Brain microvascular endothelial cell (primary cell): ENCODE data around the gene RPL27A.

Experiments used
- DNase-seq: peaks from one replicate; pipeline ENCODE4 v3.0.0-alpha.2; 2020
- H3K27ac ChIP-seq: fragments of 250-450 bp; sonication (Bioruptor Pico); 2 replicates; pipeline ENCODE4 v1.5.1; 2020; ENCODE audit warnings: mild to moderate bottlenecking, moderate library complexity
- H3K27me3 ChIP-seq: fragments of 250-450 bp; sonication (Bioruptor Pico); replicated peaks from 2 replicates; pipeline ENCODE4 v1.5.1; 2020; ENCODE audit warnings: mild to moderate bottlenecking
- H3K36me3 ChIP-seq: fragments of 250-450 bp; sonication (Bioruptor Pico); replicated peaks from 2 replicates; pipeline ENCODE4 v1.5.1; 2020; ENCODE audit warnings: mild to moderate bottlenecking
- H3K4me3 ChIP-seq: 2 replicates; pipeline ENCODE4 v1.5.1; 2011; ENCODE audit warnings: low read depth, mild to moderate bottlenecking, control low read depth, low read length, moderate library complexity
- CTCF ChIP-seq: IDR thresholded peaks from 2 replicates; pipeline ENCODE4 v1.5.1; 2011; ENCODE audit warnings: low read depth, mild to moderate bottlenecking, moderate library complexity, low read length, control low read depth, inconsistent platforms; ENCODE audit errors: missing control alignments
- in situ Hi-C: cut with HindIII; loops from 2 replicates; pipeline ENCODE4 v1.10.0; 2017; ENCODE audit warnings: low sequenced_read_pairs, low pct_ligation_motif_present

RPL27A gene

GRCh38 chr11:8706673-8707432 is 24.3 kb downstream of the RPL27A start:
- Histone ChIP-seq H3K4me3 (no peak overlapping the region), H3K36me3 (peaks cover 2% of the 10 kb centered on the region), H3K27ac (no peak overlapping the region), H3K27me3 (no peaks in the 10 kb centered on the region)
- no peak for TF ChIP-seq CTCF
- no peak for DNase-seq
- in situ Hi-C loops, result no loop called here

- DNase-seq, result no peak
- in situ Hi-C loops, result no loop called here
- no peak overlapping the region for H3K4me3 ChIP-seq
- H3K36me3 ChIP-seq, result peaks cover 2% of the 10 kb centered on the region
- TF ChIP-seq CTCF, result no peak
- H3K27ac ChIP-seq, result no peak overlapping the region
- no peaks in the 10 kb centered on the region for H3K27me3 ChIP-seq
Measured at GRCh38 chr11:8707541-8708191, 25.1 kb downstream of the RPL27A start.

- H3K4me3 ChIP-seq, result no peak overlapping the region
- no peak for DNase-seq
- no peak overlapping the region for H3K27ac ChIP-seq
- in situ Hi-C loops, result no loop called here
- TF ChIP-seq CTCF, result no peak
- peaks cover 2% of the 10 kb centered on the region for H3K36me3 ChIP-seq
- H3K27me3 ChIP-seq, result no peaks in the 10 kb centered on the region
Measured at GRCh38 chr11:8709002-8709672, 26.5 kb downstream of the RPL27A start.

GRCh38 chr11:8709777-8710176 is 27.2 kb downstream of the RPL27A start:
- no peak for DNase-seq
- Histone ChIP-seq H3K27ac (no peak overlapping the region), H3K4me3 (no peak overlapping the region), H3K36me3 (peaks cover 2% of the 10 kb centered on the region), H3K27me3 (no peaks in the 10 kb centered on the region)
- in situ Hi-C loops, result no loop called here
- TF ChIP-seq CTCF, result no peak

GRCh38 chr11:8711895-8712442 is 29.4 kb downstream of the RPL27A start:
- no peak for TF ChIP-seq CTCF
- in situ Hi-C loops, result no loop called here
- H3K36me3 ChIP-seq, result peaks cover 4% of the 10 kb centered on the region
- H3K27me3 ChIP-seq, result no peaks in the 10 kb centered on the region
- no peak overlapping the region for H3K4me3 ChIP-seq
- no peak overlapping the region for H3K27ac ChIP-seq
- DNase-seq, result no peak
